GM12874 (cell line): Measurements from ENCODE around the gene ATG12.

Experiments used
- TF ChIP-seq, protein P1 (sequence below): IDR thresholded peaks from 2 replicates; pipeline ENCODE4 v1.5.1; 2011; ENCODE audit warnings: low read depth, mild to moderate bottlenecking, control low read depth, low read length, moderate library complexity; ENCODE audit not compliant: insufficient read depth

ATG12 gene

DNA sequence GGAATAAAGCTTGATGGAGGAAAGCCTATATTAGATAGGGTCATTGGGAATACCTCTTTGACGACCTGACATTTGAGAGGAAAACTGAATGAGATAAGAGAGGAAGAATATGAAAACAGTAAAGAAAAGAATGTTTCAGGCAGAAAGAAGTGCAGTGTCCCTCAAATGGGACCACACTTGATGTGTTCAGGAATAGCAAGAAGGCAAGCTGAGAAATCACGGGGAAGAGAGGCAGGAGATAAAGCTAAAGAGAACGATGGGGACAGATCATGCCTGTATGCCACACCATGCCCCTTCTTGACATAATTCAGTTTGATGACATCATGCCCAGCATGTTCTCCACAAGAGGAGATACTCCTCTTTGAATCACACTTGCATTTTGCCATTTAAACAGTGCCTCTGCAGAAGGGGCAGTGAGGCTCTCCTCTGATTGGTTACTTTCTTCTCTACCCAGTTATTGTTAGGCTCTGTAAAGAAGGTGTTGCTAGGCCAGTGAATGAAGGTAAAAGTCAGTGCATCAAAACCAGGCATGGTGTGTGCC is 8.0 kb upstream of the ATG12 start:
- TF ChIP-seq, protein P1, sequence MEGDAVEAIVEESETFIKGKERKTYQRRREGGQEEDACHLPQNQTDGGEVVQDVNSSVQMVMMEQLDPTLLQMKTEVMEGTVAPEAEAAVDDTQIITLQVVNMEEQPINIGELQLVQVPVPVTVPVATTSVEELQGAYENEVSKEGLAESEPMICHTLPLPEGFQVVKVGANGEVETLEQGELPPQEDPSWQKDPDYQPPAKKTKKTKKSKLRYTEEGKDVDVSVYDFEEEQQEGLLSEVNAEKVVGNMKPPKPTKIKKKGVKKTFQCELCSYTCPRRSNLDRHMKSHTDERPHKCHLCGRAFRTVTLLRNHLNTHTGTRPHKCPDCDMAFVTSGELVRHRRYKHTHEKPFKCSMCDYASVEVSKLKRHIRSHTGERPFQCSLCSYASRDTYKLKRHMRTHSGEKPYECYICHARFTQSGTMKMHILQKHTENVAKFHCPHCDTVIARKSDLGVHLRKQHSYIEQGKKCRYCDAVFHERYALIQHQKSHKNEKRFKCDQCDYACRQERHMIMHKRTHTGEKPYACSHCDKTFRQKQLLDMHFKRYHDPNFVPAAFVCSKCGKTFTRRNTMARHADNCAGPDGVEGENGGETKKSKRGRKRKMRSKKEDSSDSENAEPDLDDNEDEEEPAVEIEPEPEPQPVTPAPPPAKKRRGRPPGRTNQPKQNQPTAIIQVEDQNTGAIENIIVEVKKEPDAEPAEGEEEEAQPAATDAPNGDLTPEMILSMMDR, result no peak

GRCh38 chr5:115847290-115847689 is 5.9 kb upstream of the ATG12 start:
- TF ChIP-seq, protein P1, result no peak

GRCh38 chr5:115844321-115844817 is 3.0 kb upstream of the ATG12 start:
- TF ChIP-seq, protein P1, result no peak

DNA sequence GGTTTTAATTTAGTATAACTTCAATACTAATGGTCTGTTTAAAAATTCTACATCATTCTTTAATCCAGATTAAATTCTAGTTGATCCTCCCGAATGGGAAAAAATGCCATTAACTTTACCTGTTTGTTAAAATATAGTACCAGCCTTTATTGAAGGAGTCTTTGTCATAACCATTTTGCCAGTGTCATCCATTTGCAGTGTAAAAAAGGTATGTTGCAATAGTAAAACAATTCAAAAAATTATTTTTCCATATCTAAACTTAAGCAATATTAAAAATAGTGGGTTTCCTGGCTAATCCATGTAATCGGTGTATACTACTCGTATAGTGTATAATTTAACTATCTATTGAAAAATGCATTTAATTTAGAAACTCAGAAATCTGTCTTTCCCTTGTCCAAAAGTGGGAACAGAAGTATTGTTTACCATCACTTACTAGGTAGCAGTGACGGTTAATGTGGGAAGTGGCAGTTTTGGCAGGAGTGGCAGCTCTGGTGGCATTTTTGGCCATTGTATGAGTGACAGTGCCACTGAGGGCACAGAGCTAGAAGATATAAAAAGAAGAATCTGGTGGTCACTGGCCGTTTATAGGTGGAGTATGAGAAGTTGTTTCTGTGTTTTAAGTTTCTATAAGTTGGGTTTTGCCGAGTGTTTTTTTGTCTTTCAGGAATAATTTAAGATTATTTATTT is 2.2 kb upstream of the ATG12 start:
- TF ChIP-seq, protein P1, result no peak

- TF ChIP-seq, protein P1, result no peak
Measured at GRCh38 chr5:115842952-115843351, 1.6 kb upstream of the ATG12 start.

- TF ChIP-seq, protein P1, result peak; percentile 20; the same call in 1 of the 2 replicates
Measured at GRCh38 chr5:115842089-115842935, 947 bp upstream of the ATG12 start.

DNA sequence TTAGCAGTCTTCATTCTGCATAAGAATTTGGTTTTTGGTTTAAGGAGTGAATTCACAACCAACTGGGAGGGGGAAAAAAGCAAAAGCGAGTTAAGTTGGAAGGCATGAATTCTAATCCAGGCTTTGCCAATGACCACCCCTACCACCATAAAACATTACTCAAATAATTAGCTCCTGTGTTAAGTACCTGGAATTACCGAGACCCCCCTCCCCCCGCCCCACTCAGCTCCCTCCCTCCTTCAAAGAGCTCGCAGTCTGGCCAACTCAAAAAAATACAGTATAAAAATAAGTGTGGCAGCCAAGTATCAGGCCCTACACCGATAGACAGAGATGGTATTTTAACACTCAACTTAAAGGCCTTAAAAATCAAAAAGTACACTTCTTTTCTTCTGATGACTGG is 492 bp downstream of the ATG12 start:
- TF ChIP-seq, protein P1, result no peak
